Measurements from ENCODE around the gene ZNF84.

- no peak for TF ChIP-seq CTCF (conservative IDR thresholded peaks at IDR 0.05; ENCODE audit: low read length)
- TF ChIP-seq EZH2phosphoT487 (IDR thresholded peaks at IDR 0.05; ENCODE audit: borderline replicate concordance, low read depth, low read length) = no peak
Measured at GRCh38 chr12:133106253-133106652, 68.9 kb downstream of the ZNF84 start.

Measured in OCI-LY7 (cell line).